SU-DHL-6 (cell line): ENCODE data around the gene RNF220.

ENCODE experiments used
- H2AFZ ChIP-seq: fragments of 200-600 bp; sonication (generic); 2 replicates; pipeline ENCODE4 v1.6.1; 2014; ENCODE audit warnings: low read depth, mild to moderate bottlenecking, moderate library complexity, mixed read lengths, antibody characterized with exemption, low read length; ENCODE audit not compliant: severe bottlenecking
- H3F3A ChIP-seq: fragments of 200-600 bp; shearing (Covaris generic); 2 replicates; pipeline ENCODE4 v1.6.0; 2016; ENCODE audit warnings: antibody characterized with exemption, mild to moderate bottlenecking; ENCODE audit not compliant: insufficient read depth
- H3K27ac ChIP-seq: fragments of 200-600 bp; sonication (generic); 2 replicates; pipeline ENCODE4 v1.5.1; 2016; ENCODE audit warnings: low read depth, mild to moderate bottlenecking, low read length, moderate library complexity, mixed read lengths
- H3K27me3 ChIP-seq: fragments of 200-600 bp; sonication (generic), shearing (Covaris generic); 2 replicates; pipeline ENCODE4 v1.6.0; 2014; ENCODE audit warnings: mild to moderate bottlenecking, low read length
- H3K36me3 ChIP-seq: fragments of 200-600 bp; sonication (generic); 2 replicates; pipeline ENCODE4 v1.6.1; 2014; ENCODE audit warnings: mild to moderate bottlenecking, low read length, mixed read lengths
- H3K4me2 ChIP-seq: fragments of 300-600, 200-600 bp; shearing (Covaris generic), sonication (generic); 2 replicates; pipeline ENCODE4 v1.6.0; 2014; ENCODE audit warnings: low read length, low read depth, mild to moderate bottlenecking; ENCODE audit not compliant: poor library complexity, severe bottlenecking
- H3K4me3 ChIP-seq: fragments of 200-600 bp; sonication (generic); 2 replicates; pipeline ENCODE4 v1.5.1; 2014; ENCODE audit warnings: antibody characterized with exemption, low read length, mild to moderate bottlenecking, mixed read lengths; ENCODE audit not compliant: insufficient read depth, poor library complexity, severe bottlenecking
- H3K79me2 ChIP-seq: fragments of 200-600 bp; sonication (generic); 2 replicates; pipeline ENCODE4 v1.6.1; 2014; ENCODE audit warnings: mild to moderate bottlenecking, low read length, moderate library complexity; ENCODE audit not compliant: insufficient read depth
- H3K9ac ChIP-seq: fragments of 200-600 bp; sonication (generic); 2 replicates; pipeline ENCODE4 v1.7.0; 2014; ENCODE audit warnings: mild to moderate bottlenecking, low read length
- H3K9me2 ChIP-seq: fragments of 200-600 bp; sonication (generic); replicated peaks from 2 replicates; pipeline ENCODE4 v1.6.1; 2014; ENCODE audit warnings: low read length; ENCODE audit not compliant: insufficient read depth
- H3K9me3 ChIP-seq: fragments of 200-600 bp; sonication (generic); 2 replicates; pipeline ENCODE4 v1.6.1; 2014; ENCODE audit warnings: low read length, mixed read lengths; ENCODE audit not compliant: insufficient read depth
- H4K20me1 ChIP-seq: fragments of 200-600 bp; sonication (generic); 2 replicates; pipeline ENCODE4 v1.6.1; 2014; ENCODE audit warnings: low read depth, mild to moderate bottlenecking, antibody characterized with exemption, low read length, moderate library complexity, mixed read lengths
- EZH2phosphoT487 ChIP-seq: fragments of 200-600 bp; sonication (generic), shearing (Covaris generic); conservative IDR thresholded peaks from 2 replicates; pipeline ENCODE4 v1.6.1; 2018; ENCODE audit warnings: mild to moderate bottlenecking, antibody characterized with exemption, low read length, moderate library complexity, mixed read lengths
- TF ChIP-seq, protein P1 (sequence below): fragments of 200-600 bp; sonication (generic); IDR thresholded peaks from one replicate; pipeline ENCODE4 v1.5.1; 2017; ENCODE audit warnings: antibody characterized with exemption, mild to moderate bottlenecking, low read length, moderate library complexity; ENCODE audit not compliant: insufficient read depth, poor library complexity, severe bottlenecking

The RNF220 gene

DNA sequence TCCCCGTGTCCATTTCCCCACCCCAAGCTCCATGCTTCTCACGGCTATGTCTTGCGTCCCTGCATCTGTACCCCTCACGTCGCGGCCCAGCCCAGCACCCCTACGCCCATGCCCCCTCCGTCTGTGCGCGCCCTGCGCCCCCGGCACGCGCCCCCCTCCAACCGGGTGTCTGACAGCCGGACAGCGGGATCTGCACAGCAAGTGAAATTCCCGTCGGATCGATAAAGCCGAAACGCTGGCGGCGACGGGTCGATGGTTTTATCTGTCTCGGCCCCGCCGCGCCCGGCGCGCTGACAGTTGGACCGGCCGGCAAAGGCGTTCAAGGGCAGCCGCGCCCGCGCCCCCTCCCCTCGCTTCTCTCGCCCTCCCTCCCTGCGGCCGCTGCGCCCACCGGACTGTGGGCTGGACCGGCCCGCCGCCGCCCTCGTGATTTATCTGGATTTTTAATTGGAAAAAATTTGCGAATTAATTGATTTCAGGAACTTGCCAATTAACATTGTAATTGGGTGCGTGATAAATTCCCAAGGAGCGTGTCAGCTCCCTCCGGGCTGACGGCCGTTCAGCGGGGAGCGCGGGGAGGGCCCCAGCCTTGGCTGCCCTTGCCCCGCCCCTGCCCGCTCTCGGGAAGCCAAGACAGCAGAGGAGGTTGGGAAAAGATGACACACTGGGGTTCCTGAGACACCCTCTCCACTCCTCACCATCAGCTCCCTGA is 212.1 kb downstream of the RNF220 start:
- Histone ChIP-seq H3K9me3 (no peaks in the 10 kb centered on the region), H3K9ac (no peak overlapping the region), H3F3A (no peaks in the 10 kb centered on the region), H3K27ac (no peak overlapping the region), H2AFZ (no peak overlapping the region), H3K27me3 (no peaks in the 10 kb centered on the region), H3K4me2 (no peak overlapping the region), H3K36me3 (no peaks in the 10 kb centered on the region), H3K9me2 (no peaks in the 10 kb centered on the region), H3K4me3 (no peak overlapping the region), H4K20me1 (no peaks in the 10 kb centered on the region), H3K79me2 (no peaks in the 10 kb centered on the region)
- TF ChIP-seq, protein P1, sequence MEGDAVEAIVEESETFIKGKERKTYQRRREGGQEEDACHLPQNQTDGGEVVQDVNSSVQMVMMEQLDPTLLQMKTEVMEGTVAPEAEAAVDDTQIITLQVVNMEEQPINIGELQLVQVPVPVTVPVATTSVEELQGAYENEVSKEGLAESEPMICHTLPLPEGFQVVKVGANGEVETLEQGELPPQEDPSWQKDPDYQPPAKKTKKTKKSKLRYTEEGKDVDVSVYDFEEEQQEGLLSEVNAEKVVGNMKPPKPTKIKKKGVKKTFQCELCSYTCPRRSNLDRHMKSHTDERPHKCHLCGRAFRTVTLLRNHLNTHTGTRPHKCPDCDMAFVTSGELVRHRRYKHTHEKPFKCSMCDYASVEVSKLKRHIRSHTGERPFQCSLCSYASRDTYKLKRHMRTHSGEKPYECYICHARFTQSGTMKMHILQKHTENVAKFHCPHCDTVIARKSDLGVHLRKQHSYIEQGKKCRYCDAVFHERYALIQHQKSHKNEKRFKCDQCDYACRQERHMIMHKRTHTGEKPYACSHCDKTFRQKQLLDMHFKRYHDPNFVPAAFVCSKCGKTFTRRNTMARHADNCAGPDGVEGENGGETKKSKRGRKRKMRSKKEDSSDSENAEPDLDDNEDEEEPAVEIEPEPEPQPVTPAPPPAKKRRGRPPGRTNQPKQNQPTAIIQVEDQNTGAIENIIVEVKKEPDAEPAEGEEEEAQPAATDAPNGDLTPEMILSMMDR = no peak
- no peak for TF ChIP-seq EZH2phosphoT487

DNA sequence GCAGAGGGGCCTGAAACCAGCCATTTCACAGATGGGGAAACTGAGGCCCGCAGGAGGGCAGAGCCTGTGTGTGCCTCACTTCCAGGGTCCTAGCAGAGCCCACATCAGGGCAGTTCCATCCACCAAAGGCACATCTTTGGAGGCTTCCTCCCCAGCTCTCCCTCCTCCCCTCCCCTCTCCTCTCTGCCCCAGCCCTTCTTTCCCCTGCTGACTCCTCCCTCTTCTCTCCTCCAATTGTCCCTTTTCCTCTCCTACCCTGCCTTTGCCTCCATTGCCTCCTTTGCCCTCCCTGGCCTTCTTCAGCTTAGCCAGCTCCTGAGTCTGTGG is 212.6 kb downstream of the RNF220 start:
- no peaks in the 10 kb centered on the region for H3K27me3 ChIP-seq
- H3F3A ChIP-seq = no peaks in the 10 kb centered on the region
- no peak overlapping the region for H3K4me2 ChIP-seq
- no peaks in the 10 kb centered on the region for H3K9me2 ChIP-seq
- H3K9ac ChIP-seq = no peak overlapping the region
- H3K4me3 ChIP-seq = no peak overlapping the region
- H2AFZ ChIP-seq = no peak overlapping the region
- no peaks in the 10 kb centered on the region for H4K20me1 ChIP-seq
- no peaks in the 10 kb centered on the region for H3K79me2 ChIP-seq
- TF ChIP-seq EZH2phosphoT487 = no peak
- TF ChIP-seq, protein P1 = no peak
- no peaks in the 10 kb centered on the region for H3K36me3 ChIP-seq
- H3K27ac ChIP-seq = no peak overlapping the region
- H3K9me3 ChIP-seq = no peaks in the 10 kb centered on the region

DNA sequence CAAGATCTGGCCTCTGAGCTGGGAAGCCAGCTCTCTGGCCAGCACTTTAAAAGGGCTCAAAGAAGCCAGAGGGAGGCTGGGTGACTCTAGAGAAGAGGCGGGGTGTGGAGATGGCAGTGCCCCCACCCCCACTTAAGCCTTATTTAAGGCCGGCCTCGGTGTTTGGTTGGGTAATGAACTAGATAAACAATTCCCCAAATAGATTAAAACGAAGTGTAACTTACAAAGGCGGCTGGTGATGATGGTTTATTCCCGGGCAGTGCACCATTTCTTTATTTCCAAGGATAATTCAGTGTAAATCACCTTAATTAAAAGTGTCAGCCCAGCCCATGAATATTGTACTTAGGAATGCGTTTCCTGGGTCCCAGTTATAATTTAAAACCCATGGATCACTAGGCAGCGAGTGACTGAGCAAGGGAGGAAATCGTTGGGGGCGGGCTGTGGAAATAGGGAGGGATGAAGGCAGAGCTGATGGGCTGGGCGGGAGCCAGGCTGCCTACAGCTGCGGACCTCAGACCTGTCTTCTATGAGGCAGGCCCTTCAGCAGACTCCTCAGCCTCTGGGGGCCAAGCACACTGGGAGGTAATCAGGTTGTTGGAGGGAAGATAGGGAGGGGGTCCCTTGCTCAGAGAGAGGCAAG is 214.3 kb downstream of the RNF220 start:
- Histone ChIP-seq H3K4me3 (no peak overlapping the region), H3K9me2 (no peaks in the 10 kb centered on the region), H3K27ac (no peak overlapping the region), H3F3A (no peaks in the 10 kb centered on the region), H4K20me1 (no peaks in the 10 kb centered on the region), H2AFZ (no peak overlapping the region), H3K9ac (no peak overlapping the region), H3K36me3 (no peaks in the 10 kb centered on the region), H3K79me2 (no peaks in the 10 kb centered on the region), H3K9me3 (no peaks in the 10 kb centered on the region), H3K4me2 (no peak overlapping the region), H3K27me3 (no peaks in the 10 kb centered on the region)
- no peak for TF ChIP-seq EZH2phosphoT487
- TF ChIP-seq, protein P1 = no peak
